KMS-11 (cell line): ENCODE results near the gene CABLES1.
"Not testable (repeated sequence)": the region's sequence is repeated elsewhere in the genome, so short reads cannot be mapped to it uniquely, and the experiment has no call there.

ENCODE experiments used
- H2AFZ ChIP-seq: fragments of 200-600 bp; sonication (generic); 2 replicates; pipeline ENCODE4 v1.6.1; 2016; ENCODE audit warnings: antibody characterized with exemption, mixed run types, low read depth
- H3K27ac ChIP-seq: fragments of 200-600 bp; sonication (generic); 2 replicates; pipeline ENCODE4 v1.6.1; 2016; ENCODE audit warnings: mild to moderate bottlenecking, mixed run types
- H3K27me3 ChIP-seq: fragments of 200-600 bp; sonication (generic); 2 replicates; pipeline ENCODE4 v1.6.1; 2017; ENCODE audit warnings: mild to moderate bottlenecking, low read depth, mixed run types, moderate library complexity; ENCODE audit not compliant: insufficient read depth
- H3K36me3 ChIP-seq: fragments of 200-600 bp; sonication (generic); 2 replicates; pipeline ENCODE4 v1.6.1; 2017; ENCODE audit warnings: mild to moderate bottlenecking, mixed run types; ENCODE audit not compliant: insufficient read depth
- H3K4me1 ChIP-seq: fragments of 200-600 bp; sonication (generic); 2 replicates; pipeline ENCODE4 v1.6.1; 2016; ENCODE audit warnings: mild to moderate bottlenecking, low read depth, mixed run types; ENCODE audit not compliant: poor library complexity, severe bottlenecking
- H3K4me2 ChIP-seq: fragments of 200-600 bp; sonication (generic); 2 replicates; pipeline ENCODE4 v1.7.0; 2016; ENCODE audit warnings: mild to moderate bottlenecking, mixed run types
- H3K4me3 ChIP-seq: fragments of 200-600 bp; sonication (generic); IDR thresholded peaks from 2 replicates; pipeline ENCODE4 v1.6.1; 2017; ENCODE audit warnings: low read depth, low read length, mixed read lengths; ENCODE audit not compliant: insufficient read depth
- H3K79me2 ChIP-seq: fragments of 200-600 bp; sonication (generic); 2 replicates; pipeline ENCODE4 v1.6.1; 2016; ENCODE audit warnings: low read depth, mixed run types; ENCODE audit not compliant: insufficient read depth
- H3K9ac ChIP-seq: fragments of 200-600 bp; sonication (generic); 2 replicates; pipeline ENCODE4 v1.6.1; 2016; ENCODE audit warnings: mild to moderate bottlenecking, mixed run types
- H4K20me1 ChIP-seq: fragments of 200-600 bp; sonication (generic); 2 replicates; pipeline ENCODE4 v1.6.1; 2016; ENCODE audit warnings: mild to moderate bottlenecking, mixed run types; ENCODE audit not compliant: insufficient read depth
- TF ChIP-seq, protein P1 (sequence below): fragments of 200-600 bp; sonication (generic); conservative IDR thresholded peaks from 2 replicates; pipeline ENCODE4 v1.6.1; 2017; ENCODE audit warnings: low read depth, mild to moderate bottlenecking, antibody characterized with exemption, low read length, moderate library complexity, mixed read lengths

The CABLES1 gene

DNA sequence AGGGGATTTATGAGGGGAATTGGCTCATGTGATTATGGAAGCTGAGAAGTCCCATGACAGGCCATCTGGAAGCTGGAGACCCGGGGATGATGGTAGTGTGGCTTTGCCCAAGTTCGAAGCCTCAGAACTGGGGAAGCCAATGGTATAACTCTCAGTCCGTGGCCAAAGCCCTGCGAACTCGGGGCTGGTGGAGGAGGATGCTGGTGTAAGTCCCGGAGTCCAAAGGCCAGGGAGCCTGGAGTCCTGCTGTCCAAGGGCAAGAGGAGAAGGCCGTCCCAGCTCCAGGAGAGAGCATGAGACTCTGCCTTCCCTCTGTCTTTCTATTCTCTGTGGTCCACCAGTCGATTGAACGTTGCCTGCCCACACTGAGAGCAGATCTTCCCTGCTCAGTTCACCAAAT, 43.2 kb upstream of the CABLES1 start:
- no peaks in the 10 kb centered on the region for H4K20me1 ChIP-seq
- H3K9ac ChIP-seq = no peak overlapping the region
- H3K27ac ChIP-seq = no peak overlapping the region
- TF ChIP-seq, protein P1, sequence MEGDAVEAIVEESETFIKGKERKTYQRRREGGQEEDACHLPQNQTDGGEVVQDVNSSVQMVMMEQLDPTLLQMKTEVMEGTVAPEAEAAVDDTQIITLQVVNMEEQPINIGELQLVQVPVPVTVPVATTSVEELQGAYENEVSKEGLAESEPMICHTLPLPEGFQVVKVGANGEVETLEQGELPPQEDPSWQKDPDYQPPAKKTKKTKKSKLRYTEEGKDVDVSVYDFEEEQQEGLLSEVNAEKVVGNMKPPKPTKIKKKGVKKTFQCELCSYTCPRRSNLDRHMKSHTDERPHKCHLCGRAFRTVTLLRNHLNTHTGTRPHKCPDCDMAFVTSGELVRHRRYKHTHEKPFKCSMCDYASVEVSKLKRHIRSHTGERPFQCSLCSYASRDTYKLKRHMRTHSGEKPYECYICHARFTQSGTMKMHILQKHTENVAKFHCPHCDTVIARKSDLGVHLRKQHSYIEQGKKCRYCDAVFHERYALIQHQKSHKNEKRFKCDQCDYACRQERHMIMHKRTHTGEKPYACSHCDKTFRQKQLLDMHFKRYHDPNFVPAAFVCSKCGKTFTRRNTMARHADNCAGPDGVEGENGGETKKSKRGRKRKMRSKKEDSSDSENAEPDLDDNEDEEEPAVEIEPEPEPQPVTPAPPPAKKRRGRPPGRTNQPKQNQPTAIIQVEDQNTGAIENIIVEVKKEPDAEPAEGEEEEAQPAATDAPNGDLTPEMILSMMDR = no peak
- H3K4me1 ChIP-seq = peaks cover 9% of the 10 kb centered on the region
- no peak overlapping the region for H3K4me2 ChIP-seq
- H3K27me3 ChIP-seq = no peaks in the 10 kb centered on the region
- no peaks in the 10 kb centered on the region for H3K36me3 ChIP-seq
- H2AFZ ChIP-seq = no peak overlapping the region
- H3K4me3 ChIP-seq = no peak overlapping the region
- H3K79me2 ChIP-seq = no peaks in the 10 kb centered on the region

DNA sequence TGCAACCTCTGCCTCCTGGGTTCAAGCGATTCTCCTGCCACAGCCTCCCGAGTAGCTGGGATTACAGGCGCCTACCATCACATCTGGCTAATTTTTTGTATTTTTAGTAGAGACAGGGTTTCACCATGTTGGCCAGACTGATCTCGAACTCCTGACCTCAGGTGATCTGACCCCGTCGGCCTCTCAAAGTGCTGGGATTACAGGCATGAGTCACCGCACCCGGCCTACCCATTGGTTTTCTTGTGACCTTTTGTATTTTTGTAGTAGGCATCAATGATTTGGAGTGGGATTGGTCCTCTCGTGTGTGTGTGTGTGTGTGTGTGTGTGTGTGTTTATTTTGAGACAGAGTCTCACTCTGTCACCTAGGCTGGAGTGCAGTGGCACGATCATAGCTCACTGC, 42.2 kb upstream of the CABLES1 start:
- H3K4me2 ChIP-seq, H4K20me1 ChIP-seq, H3K36me3 ChIP-seq, H3K4me3 ChIP-seq, H3K27ac ChIP-seq, H3K79me2 ChIP-seq, H3K9ac ChIP-seq, H3K27me3 ChIP-seq, H2AFZ ChIP-seq, H3K4me1 ChIP-seq: not testable (repeated sequence)

DNA sequence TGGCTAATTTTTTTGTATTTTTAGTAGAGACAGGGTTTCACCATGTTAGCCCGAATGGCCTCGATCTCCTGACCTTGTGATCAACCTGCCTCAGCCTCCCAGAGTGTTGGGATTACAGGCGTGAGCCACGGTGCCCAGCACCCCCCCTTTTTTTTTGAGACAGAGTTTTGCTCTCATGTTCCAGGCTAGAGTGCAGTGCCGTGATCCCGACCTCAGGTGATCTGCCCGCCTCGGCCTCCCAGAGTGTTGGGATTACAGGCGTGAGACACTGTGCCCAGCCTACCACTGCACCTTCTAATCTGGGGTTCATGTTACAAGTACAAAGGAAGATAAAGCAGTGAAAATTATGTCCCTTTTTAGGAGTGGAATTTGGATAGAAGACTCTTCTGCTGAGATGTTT, 41.5 kb upstream of the CABLES1 start:
- Histone ChIP-seq H3K4me1 (peaks cover 9% of the 10 kb centered on the region), H3K9ac (no peak overlapping the region), H3K27ac (no peak overlapping the region), H4K20me1 (no peaks in the 10 kb centered on the region), H3K79me2 (no peaks in the 10 kb centered on the region), H3K27me3 (no peaks in the 10 kb centered on the region), H2AFZ (no peak overlapping the region), H3K4me2 (no peak overlapping the region), H3K4me3 (no peak overlapping the region), H3K36me3 (no peaks in the 10 kb centered on the region)
- TF ChIP-seq, protein P1 = no peak

DNA sequence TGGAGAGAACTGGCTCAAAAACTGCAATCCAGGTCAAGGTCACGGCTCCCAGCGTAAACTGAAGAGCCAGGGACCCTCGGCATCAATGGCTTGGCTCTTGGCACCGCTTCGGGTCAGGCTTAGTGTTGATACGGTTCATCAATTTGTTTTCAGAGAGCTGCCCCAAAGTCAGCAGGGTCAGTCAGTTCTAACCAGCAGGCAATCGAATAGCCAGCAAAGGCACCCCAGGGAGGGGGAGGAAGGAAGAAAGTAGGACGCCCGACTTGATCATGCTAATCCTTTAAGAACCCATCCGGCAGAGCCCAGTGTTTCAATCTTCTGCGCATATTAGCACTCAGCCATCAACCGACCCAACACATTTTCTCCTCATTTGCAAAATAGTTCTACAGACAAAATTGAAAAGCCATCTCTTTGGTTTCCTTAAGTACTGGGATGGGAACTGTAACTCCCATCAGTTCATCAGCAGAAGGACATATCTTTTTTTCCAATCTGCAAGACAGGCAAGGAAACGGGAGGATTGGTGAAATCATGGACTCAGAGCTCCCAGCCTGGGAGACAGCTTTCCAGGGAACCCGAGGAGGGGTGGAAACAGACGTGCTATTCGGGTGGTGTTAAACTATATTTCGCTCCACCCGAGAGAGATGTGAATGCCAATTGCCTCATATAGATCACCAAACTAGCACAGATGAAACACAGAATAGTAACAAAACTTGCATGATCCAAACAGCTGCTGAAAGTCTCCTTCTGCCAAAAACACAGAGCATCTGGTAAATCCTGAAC, 40.7 kb upstream of the CABLES1 start:
- Histone ChIP-seq H3K79me2 (no peaks in the 10 kb centered on the region), H2AFZ (no peak overlapping the region), H3K27ac (no peak overlapping the region), H3K4me3 (no peak overlapping the region), H3K9ac (no peak overlapping the region), H3K27me3 (no peaks in the 10 kb centered on the region), H3K4me1 (peaks cover 9% of the 10 kb centered on the region), H3K36me3 (no peaks in the 10 kb centered on the region), H4K20me1 (no peaks in the 10 kb centered on the region), H3K4me2 (no peak overlapping the region)
- TF ChIP-seq, protein P1 = no peak

DNA sequence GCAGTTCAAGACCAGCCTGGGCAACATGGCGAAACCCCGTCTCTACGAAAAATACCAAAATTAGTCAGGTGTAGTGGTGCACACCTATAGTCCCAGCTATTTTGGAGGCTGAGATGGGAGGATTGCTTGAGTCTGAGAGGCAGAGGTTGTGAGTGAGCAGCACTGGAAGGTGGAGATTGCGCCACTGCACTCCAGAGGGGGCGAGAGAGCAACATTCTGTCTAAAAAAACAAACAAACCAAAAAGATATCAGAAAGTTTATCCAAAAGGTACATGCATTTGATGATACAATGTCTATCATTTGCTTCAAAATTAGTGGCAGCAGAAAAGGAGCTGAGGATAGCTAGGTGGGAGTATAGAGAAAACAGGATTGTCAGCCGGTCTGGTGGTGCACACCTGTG, 39.8 kb upstream of the CABLES1 start:
- no peak overlapping the region for H3K9ac ChIP-seq
- no peaks in the 10 kb centered on the region for H3K79me2 ChIP-seq
- no peak overlapping the region for H3K4me3 ChIP-seq
- H3K4me2 ChIP-seq = no peak overlapping the region
- no peaks in the 10 kb centered on the region for H3K27me3 ChIP-seq
- H3K36me3 ChIP-seq = no peaks in the 10 kb centered on the region
- H4K20me1 ChIP-seq = no peaks in the 10 kb centered on the region
- peaks cover 9% of the 10 kb centered on the region for H3K4me1 ChIP-seq
- no peak overlapping the region for H2AFZ ChIP-seq
- no peak overlapping the region for H3K27ac ChIP-seq
- TF ChIP-seq, protein P1 = no peak

DNA sequence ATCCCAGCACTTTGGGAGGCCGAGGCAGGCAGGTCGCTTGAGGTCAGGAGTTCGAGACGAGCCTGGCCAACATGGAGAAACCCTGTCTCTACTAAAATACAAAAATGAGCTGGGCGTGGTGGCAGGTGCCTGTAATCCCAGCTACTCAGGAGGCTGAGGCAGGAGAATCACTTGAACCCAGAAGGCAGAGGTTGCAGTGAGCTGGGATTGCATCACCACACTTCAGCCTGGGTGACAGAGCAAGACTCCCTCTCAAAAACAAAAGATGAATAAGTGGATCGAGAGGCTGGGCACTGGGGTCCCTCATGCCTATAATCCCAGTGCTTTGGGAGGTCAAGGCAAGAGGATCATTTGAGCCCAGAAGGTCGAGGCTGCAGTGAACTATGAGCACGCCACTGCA, 38.3 kb upstream of the CABLES1 start:
- H3K4me1 ChIP-seq, H3K27me3 ChIP-seq, H3K27ac ChIP-seq, H3K4me2 ChIP-seq, H2AFZ ChIP-seq, H3K36me3 ChIP-seq, H3K9ac ChIP-seq, H4K20me1 ChIP-seq, H3K79me2 ChIP-seq, H3K4me3 ChIP-seq: not testable (repeated sequence)
